ENCODE measurements around the gene SAMD14. TPM values are rescaled to one million over a fixed set of nuclear protein-coding genes. Genes with fewer than 3 reads are reported as not detected.

The SAMD14 gene
- total RNA-seq, 1 donor from 2014 or later = 6.0 TPM

GRCh38 chr17:50171371-50172071, 41.6 kb upstream of the SAMD14 start:
- DNase-seq (ENCODE audit: low spot score, unreplicated experiment) = no peak
- Mint-ChIP-seq H3K4me3 (ENCODE audit: low read depth) (no peak overlapping the region), H3K4me1 (ENCODE audit: low read depth) (peaks cover 19% of the 10 kb centered on the region), H3K9me3 (ENCODE audit: low read depth) (no peaks in the 10 kb centered on the region), H3K27ac (no peak overlapping the region), H3K36me3 (ENCODE audit: insufficient read depth) (no peaks in the 10 kb centered on the region), H3K27me3 (peaks cover 11% of the 10 kb centered on the region)
- no peak for TF ChIP-seq CTCF (IDR thresholded peaks at IDR 0.05; ENCODE audit: unreplicated experiment)

- Mint-ChIP-seq H3K9me3 (ENCODE audit: low read depth) (no peaks in the 10 kb centered on the region), H3K27ac (no peak overlapping the region), H3K4me1 (ENCODE audit: low read depth) (peaks cover 16% of the 10 kb centered on the region), H3K27me3 (peaks cover 11% of the 10 kb centered on the region), H3K4me3 (ENCODE audit: low read depth) (no peak overlapping the region), H3K36me3 (ENCODE audit: insufficient read depth) (no peaks in the 10 kb centered on the region)
- DNase-seq (ENCODE audit: low spot score, unreplicated experiment) = no peak
- TF ChIP-seq CTCF (IDR thresholded peaks at IDR 0.05; ENCODE audit: unreplicated experiment) = no peak
Measured at GRCh38 chr17:50170662-50171370, 40.9 kb upstream of the SAMD14 start.

GRCh38 chr17:50169881-50170459, 40.0 kb upstream of the SAMD14 start:
- Mint-ChIP-seq H3K27ac (no peak overlapping the region), H3K9me3 (ENCODE audit: low read depth) (no peaks in the 10 kb centered on the region), H3K36me3 (ENCODE audit: insufficient read depth) (no peaks in the 10 kb centered on the region), H3K4me1 (ENCODE audit: low read depth) (peaks cover 13% of the 10 kb centered on the region), H3K27me3 (peaks cover 15% of the 10 kb centered on the region), H3K4me3 (ENCODE audit: low read depth) (no peak overlapping the region)
- TF ChIP-seq CTCF (IDR thresholded peaks at IDR 0.05; ENCODE audit: unreplicated experiment) = no peak
- DNase-seq (ENCODE audit: low spot score, unreplicated experiment) = no peak

GRCh38 chr17:50169121-50169764, 39.3 kb upstream of the SAMD14 start:
- Mint-ChIP-seq H3K9me3 (ENCODE audit: low read depth) (no peaks in the 10 kb centered on the region), H3K4me1 (ENCODE audit: low read depth) (peaks cover 13% of the 10 kb centered on the region), H3K4me3 (ENCODE audit: low read depth) (no peak overlapping the region), H3K27me3 (peaks cover 15% of the 10 kb centered on the region), H3K36me3 (ENCODE audit: insufficient read depth) (no peaks in the 10 kb centered on the region), H3K27ac (peak overlapping the region; percentile 17)
- TF ChIP-seq CTCF (IDR thresholded peaks at IDR 0.05; ENCODE audit: unreplicated experiment) = peak; percentile 60
- peak; percentile 56 for DNase-seq (ENCODE audit: low spot score, unreplicated experiment)

GRCh38 chr17:50168319-50168718, 38.4 kb upstream of the SAMD14 start:
- Mint-ChIP-seq H3K27me3 (peaks cover 19% of the 10 kb centered on the region), H3K9me3 (ENCODE audit: low read depth) (no peaks in the 10 kb centered on the region), H3K4me1 (ENCODE audit: low read depth) (peaks cover 12% of the 10 kb centered on the region), H3K4me3 (ENCODE audit: low read depth) (no peak overlapping the region), H3K36me3 (ENCODE audit: insufficient read depth) (no peaks in the 10 kb centered on the region), H3K27ac (no peak overlapping the region)
- no peak for TF ChIP-seq CTCF (IDR thresholded peaks at IDR 0.05; ENCODE audit: unreplicated experiment)
- no peak for DNase-seq (ENCODE audit: low spot score, unreplicated experiment)

Data from progenitor cell of endocrine pancreas (in vitro differentiated cells).